HL-60/S4 (cell line): ENCODE measurements around the gene ARID3C.

Experiments used
- in situ Hi-C: fragments of 300-500 bp; cut with MboI; formaldehyde crosslinking; loops from 2 replicates; pipeline ENCODE4 v1.14.3; 2022; ENCODE audit warnings: low sequenced_read_pairs

Gene ARID3C, protein sequence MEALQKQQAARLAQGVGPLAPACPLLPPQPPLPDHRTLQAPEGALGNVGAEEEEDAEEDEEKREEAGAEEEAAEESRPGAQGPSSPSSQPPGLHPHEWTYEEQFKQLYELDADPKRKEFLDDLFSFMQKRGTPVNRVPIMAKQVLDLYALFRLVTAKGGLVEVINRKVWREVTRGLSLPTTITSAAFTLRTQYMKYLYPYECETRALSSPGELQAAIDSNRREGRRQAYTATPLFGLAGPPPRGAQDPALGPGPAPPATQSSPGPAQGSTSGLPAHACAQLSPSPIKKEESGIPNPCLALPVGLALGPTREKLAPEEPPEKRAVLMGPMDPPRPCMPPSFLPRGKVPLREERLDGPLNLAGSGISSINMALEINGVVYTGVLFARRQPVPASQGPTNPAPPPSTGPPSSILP

DNA sequence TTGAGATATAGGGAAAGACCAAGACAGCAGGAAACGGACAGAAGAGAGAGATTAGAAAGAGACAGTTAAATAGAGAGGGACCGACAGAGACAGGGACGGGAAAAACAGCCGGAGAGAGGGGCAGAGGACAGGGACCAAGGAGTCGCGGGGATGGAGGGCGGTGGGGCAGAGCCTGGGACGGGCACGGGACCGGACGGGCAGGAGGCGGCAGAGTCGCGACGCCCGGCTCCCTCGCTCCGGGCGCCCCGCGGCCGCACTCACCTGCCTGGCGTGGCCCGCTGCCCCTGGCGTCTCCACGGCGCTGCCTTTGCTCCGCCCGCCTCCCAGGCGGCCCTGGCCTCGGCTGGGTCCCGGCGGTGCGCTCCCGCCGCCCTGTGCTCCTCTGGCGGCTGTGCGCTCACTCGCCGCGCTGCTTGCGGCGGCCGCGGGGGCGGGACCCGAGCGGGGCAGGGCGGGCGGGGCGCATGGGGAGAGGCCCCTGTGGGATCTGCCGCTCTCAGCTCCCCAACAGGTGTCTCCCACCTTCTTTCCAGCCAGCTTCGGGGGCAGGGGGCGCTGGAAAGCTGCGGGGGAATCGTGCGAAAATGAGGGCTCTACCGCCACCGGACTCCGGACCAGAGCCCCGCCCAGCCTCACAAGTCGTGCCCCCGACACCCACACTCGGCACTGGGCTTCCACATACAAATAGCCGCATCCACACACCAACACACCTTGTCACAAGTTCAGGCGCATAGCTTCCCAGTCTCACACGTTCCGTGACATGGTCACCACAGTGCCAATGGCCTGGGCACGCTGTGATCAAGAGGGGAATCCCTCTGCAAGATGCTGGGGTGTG is at the start of gene ARID3C:
Gene ARID3C (minus strand): TSS at position 411 of the 835 bp plus-strand sequence. CDS start 1,052 bp downstream, outside the sequence.
- in situ Hi-C loops, result no loop called here

DNA sequence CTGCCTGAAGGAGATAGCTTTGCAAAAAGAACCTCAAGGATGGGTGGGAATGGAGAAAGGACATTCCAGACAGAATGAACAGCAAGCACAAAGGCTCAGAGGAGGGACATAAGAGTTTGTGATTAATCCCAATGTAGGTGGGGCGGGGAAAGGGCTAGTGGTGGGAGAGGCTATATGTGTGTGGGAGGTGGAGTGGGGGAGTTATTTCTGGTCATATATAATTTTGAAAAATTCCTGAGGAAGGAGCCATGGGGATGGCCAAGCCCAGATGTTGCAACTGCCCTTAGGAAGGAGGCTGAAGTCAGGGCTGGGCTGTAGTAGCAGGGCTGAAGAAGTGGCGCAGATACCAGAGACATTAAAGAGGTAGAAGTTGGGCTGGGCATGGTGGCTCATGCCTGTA is 47.0 kb upstream of the ARID3C start:
- in situ Hi-C loops, result no loop called here

DNA sequence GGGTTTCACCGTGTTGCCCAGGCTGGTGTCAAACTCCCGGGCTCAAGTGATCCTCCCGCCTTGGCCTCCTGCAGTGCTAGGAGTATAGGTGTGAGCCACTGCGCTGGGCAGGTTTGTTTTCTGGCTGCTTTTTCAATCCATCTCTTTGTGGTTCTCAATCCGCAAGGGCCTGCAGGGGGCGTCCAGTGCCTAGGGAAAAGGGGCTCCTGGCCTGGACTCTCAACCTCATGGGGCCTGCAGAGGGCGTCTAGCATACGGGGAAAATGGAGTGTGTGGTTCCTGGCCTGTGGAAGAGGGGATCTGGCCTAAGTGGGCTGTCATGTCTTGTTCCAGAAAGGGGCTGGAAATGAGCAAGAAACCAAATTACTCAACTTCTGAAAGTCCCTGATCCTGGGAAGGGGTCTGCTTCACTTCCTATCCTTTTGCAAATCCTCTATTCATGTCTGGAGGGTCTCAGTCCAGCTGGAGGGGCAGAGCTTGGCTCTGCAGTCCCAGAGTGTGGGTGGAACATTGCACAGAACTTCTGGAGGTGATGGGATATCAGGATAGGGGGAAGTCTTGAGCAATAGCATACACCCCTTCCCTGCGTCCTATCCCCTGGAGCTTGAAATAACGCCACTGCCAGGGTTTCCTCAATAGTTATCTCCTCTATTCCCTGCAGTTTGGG is 46.3 kb upstream of the ARID3C start:
- in situ Hi-C loops, result no loop called here

DNA sequence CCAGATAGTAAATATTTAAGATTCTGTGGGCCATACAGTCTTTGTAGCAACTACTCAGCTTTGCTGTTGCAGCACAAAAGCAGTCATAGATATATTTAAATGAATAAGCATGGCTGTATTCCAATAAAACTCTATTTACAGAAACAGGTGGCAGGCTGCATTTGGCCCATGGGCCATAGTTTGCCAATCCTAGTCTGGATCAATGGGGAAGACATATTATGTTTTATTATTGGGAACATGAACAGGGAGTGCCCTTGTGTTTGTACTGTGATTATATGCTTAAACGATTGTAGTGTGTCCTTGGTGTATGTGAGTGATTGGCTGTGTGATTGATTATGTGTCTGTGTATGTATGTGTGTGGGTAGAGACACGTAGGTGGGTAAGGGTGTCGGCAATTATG is 45.6 kb upstream of the ARID3C start:
- in situ Hi-C loops, result no loop called here

DNA sequence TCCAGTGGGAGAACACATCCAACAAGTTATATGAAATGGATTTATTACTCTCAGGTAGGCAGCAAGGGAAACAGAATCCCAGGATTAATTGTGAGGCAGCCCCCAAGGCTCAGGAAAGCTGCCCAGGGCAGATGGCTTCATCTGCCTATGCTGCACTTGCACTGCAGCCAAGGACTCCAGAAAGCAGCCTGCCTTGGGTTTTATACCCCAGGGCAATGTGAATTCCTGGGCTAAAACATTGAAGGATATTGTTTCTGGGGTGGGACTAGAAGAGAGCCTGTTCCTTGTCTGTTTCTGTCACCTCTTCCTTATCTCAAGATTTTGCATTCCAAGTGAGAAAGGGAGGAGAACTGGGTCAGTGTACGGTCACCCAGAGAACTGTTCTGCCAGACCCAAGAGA is 42.4 kb upstream of the ARID3C start:
- in situ Hi-C loops, result no loop called here

DNA sequence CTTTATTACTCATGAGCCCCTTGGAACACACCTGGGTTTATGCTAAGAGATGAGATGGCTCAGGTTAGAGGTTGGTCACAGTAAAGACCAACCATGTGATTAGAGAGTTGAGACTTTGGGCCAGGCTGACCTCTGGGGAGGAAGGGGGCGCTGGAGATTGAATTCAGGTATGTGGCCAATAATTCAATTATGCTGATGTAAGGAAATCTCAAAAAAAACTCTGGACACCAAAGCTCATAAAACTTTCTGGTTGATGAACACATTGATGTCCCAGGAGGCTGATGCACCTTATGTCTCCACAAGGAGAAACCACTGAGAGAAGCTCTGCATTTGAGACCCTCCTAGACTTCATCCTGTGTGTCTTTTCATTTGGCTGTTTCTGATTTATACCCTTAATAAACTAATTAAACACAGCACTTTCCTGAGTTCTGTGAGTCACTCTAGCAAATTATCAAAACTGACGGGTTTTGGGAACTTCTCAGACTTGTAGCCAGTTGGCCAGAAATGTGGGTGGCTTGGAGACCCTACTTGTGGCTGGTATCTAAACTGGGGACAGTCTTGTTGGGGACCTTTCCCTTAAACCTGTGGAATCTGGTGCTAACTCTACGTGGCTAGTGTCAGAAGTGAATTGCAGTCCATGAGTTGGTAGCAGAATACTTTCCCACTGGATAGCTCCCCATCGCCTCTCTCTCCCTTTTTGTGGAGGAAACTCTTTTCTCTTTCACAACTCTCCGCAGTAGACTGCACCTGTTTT is 41.1 kb upstream of the ARID3C start:
- in situ Hi-C loops, result no loop called here

DNA sequence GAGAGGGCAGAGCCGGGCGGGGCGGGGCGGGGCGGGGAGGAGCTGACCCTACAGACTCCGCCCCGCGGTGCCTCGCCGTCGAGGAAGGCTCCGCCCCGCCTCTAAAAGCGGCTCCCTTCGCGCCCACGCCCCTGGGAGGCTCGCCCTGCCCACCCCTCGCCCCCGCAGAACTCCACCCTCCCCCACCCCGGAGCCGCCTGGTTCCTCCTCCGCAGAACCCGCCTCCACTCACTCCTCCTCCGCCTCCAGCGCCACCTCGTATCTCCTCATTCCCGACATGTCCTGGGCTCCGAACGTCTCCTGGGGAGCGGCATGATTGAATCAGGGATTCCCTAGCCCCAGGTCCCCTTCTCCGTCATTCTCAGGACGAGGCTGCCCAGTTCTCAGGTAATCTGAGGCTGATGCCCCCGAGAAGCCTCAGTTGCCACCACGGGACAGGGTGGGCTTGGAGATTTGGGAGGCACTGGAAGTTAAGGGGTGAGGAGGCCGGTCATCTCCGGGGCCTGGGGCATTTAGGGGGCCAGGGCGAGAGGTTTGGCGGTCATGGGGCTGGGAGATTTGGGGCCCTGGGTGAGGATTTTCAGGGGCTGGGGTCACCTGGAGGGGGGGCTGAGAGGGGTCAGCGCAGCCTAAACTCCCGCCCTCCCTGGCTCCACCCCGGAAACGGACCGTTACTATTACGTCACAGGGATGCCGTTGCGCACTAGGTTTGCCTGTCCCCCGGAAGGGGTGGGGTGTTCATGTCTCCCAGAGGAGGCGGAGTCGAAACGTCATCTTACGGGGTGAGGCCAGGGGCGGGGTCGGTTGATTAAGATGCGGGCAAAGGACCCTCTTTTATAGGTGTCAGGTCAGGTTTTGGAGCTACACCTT is 36.8 kb upstream of the ARID3C start:
- in situ Hi-C loops, result no loop called here

DNA sequence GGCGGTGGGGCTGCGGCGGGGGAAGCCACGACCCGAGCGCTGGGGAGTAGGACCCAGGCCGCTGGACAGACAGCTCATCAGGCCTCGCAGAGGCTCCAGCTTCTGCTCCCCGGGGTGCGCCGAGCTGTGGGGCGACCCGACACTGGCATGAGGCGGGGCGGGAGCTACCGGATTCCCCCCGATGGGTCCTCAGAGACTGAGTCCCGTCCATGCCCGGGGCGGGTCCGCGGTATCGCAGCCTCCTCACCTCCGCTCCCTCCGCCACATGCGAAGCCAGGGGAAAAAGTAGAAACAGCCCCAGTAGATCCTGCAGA is 36.2 kb upstream of the ARID3C start:
- in situ Hi-C loops, result no loop called here

DNA sequence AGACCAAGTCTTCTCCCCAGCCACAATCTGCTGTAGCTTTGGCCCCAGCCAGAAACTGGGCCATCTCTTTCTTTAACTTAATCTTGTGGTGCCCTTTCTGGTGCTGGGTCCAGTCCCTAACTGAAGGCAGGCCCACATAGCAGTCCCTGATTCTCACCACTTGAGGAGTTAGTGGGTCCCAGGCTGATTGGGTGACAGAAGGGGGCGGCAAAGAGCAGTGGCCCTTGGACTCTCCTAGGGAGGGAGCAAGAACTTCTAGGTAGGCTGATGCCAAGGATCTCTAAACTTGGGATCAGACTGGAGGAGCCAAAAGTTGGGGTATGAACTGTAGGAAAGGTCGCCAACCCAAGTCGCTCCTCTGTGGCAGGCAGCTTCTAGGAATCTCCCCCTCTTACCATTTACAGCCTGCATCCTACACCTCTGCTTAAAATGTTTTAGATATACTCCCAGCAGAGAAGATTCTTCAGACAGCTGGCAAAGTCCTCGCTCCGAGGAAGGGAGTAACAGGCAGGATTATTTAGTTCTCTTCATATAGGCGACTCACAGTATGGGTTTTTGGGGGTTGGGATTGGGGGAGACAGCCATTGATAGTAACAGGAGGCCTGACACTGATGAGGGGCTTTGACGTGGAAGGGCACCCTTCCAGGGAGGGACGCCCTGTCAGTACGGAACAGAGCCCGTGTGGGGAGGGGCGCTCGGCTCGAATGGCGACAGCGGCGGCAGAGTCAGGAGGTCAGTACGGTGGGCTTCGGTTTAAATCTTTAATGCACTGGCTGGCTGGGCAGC is 35.6 kb upstream of the ARID3C start:
- in situ Hi-C loops, result no loop called here

DNA sequence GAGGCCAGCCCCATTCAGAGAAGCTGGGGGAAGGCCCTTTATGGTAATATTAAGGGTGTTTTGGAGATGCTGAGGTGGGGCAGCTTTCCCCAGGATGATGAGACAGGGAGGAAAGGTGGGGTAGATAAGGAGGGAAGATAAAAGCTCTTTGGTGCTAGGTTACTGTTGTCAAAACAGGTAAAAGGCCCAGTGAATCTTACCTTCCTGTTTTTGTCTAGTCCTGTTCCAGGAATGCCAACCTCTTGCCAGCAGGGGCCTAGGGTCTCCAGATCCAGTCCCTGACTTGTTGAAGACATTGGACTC is 34.4 kb upstream of the ARID3C start:
- in situ Hi-C loops, result no loop called here

DNA sequence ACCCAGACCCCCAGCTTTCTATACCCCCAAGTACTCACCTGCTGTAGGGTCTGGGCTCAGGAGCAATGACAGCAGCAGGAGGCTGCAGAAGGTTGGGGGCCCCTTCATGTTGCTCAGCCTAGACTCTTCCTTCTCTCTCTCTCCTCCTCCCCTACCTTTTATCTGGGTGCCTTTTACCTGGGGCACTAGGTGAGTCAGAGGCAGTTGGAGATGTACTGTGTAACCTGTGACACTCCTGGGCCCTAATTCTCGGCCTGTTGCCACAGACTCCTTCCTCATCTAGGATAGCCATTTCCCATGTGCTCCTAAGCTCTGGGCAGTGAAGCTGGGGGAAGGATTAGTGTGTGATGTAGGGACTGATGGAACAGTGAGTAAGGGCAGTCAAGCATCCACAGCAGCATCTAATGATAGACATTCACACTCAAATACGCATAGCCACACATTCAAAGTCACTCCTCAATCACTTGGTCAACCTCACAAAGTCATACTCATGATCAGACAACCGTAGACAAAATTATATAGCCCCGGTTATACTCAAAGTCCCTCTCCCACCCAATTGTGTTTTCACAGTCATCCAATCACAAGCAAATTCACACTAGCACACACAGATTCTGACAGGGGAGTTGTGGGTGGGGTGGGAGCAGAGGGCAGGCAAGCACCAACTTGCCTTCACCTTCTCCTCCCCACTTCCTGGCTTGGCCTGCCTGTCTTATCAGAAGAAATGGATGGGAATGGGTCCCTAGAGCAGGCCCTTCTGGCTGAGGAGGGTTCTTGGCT is 33.8 kb upstream of the ARID3C start, which contains the start of gene CCL27:
Gene CCL27 (minus strand): TSS at position 132 of the 777 bp plus-strand sequence. CDS start 24 bp downstream, at position 108.
- in situ Hi-C loops, result no loop called here

DNA sequence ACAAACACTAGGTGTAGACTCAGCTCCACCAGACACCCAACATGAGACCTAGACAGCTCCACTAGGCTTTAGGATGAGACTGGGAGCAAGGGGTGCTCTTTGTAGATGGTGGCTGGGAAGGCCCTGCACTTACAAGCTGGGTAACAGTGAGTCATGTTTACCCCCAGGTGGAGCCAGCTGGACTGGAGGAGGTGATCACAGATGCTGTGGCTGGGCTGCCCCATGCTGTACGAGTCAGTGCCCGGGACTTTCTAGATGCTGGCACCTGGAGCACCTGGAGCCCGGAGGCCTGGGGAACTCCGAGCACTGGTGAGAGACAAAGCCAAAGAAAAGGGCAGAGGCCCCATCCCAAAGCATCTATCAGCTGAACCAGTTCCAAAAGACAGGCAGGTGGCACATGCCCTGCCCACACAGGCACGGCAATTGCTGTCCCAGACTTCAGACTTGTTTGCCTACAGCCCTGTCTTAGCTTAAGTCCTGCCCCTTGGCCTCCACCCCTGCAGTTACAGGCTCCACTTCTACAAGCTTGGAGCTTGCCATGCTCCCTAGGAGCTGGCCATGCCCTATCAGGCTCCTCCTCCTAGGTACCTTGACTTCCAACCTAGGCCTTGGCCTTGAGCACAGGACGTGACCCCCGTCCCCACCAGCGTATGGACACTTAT is 30.9 kb upstream of the ARID3C start:
- in situ Hi-C loops, result no loop called here

DNA sequence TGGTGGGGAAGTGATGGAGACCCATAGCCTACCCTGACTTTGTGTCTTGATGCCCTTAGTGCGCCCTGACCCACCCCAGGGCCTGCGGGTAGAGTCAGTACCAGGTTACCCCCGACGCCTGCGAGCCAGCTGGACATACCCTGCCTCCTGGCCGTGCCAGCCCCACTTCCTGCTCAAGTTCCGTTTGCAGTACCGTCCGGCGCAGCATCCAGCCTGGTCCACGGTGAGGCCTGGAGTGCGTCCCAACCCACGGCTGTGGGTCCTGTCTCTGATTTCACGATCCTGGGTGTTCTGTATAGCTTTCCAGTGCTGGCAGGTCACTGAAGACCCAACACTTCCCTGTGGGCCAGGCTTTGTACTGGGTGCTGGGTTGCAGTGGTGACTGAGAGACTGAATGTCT is 29.6 kb upstream of the ARID3C start:
- in situ Hi-C loops, result no loop called here

DNA sequence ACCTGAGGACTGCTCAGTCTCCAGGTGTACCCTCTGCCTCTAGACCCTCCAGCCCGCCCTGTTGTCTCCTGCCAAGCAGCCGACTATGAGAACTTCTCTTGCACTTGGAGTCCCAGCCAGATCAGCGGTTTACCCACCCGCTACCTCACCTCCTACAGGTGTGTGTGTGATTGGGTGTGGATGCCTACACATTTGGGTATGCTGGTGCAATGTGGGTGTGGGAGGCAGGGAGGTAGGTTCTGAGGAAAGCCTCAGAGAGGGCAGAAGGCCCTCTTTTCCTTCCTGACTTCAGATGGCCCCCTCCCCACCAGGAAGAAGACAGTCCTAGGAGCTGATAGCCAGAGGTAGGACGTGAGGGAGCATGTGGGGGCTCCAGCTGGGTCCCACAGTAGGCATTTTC is 28.1 kb upstream of the ARID3C start:
- in situ Hi-C loops, result no loop called here

DNA sequence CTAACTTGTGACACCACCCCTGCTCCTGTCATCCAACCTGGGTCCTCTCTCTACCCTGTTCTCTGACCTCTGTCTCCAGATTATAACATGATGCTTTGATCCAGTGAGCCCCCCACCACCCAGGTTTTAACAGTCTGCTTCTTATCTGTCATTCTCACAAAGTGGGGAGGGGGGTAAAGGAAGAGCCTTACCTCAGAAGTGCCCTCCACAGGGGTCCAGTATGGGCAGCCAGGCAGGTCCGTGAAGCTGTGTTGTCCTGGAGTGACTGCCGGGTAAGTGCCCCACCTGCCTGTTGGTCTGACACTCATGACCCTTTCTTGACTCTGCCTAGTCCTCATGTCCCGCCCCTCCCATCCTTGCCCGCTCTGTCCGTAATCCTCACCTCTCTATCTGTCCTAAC is 26.5 kb upstream of the ARID3C start:
- in situ Hi-C loops, result no loop called here

DNA sequence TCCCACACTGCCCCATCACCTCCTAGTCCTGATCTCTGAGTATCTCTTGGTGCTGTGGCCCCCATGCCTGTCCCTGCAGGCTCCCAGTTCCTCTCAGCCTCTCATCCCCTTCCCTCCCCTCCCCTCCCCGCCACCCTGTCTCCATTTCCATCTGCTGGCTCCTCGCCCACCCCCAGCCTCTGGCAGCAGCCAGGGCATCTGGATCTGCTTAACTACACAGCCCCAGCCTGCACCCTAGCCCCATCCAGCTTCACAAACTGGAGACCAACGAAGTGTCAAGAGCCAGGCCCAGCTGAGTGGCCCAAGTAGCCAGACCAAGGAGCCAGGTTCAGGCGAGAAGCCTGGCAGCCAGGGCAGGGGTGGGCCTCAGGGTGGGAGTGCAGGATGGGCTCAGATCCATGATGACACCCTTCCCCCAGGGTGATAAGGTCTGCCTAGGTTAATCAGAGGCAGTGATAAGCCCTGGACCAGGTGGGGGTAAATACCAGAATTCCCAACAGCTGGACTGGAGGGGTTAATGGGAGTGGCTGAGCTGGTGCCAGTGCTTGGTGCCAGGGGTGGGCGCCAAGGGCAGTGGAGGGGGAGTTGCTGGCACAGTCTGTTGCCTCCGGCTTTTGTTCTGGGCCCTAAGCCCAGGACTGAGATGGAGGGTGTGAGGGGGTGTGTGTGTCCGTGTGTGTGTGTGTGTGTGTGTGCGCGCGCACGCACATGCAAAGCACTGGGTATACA is 25.6 kb upstream of the ARID3C start:
- in situ Hi-C loops, result no loop called here
